Activated CD4-positive, CD25-positive, alpha-beta regulatory T cell treated with anti-CD3 and anti-CD28 coated beads, Interleukin-2, amount 50 U/mL, for 24 hours (primary cell): ENCODE data around the gene PAX7.
"Not testable (repeated sequence)": the region's sequence is repeated elsewhere in the genome, so short reads cannot be mapped to it uniquely, and the experiment has no call there.

Source experiments
- ATAC-seq, 2 donors: fragments of 150-1000 bp; cut with Tn5 transposase; one replicate each; pipeline ENCODE4 v1.10.0; 2021; ENCODE audit warnings: mild to moderate bottlenecking in 1 of 2, moderate library complexity in 1 of 2

Gene PAX7

DNA sequence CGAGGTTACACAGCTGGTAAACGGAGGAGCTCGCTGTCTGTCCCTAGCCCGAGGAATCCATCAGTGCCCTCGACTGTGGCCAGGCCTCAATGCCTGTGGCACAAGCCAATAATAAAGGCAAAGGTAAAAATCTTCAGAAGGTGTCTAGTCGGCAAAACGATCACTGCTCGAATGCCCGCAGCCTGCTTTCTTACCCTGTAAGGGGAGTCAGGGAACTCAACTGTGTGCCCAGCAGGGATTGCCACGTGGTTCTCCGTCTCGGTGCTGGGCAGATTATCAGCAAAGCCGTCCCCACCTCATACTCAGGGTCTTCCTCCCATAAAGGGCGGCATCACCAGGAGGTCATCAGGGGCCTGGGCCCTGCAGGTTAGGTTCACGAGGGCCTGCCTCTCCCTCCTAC, 103.4 kb downstream of the PAX7 start:
- no peak for ATAC-seq

DNA sequence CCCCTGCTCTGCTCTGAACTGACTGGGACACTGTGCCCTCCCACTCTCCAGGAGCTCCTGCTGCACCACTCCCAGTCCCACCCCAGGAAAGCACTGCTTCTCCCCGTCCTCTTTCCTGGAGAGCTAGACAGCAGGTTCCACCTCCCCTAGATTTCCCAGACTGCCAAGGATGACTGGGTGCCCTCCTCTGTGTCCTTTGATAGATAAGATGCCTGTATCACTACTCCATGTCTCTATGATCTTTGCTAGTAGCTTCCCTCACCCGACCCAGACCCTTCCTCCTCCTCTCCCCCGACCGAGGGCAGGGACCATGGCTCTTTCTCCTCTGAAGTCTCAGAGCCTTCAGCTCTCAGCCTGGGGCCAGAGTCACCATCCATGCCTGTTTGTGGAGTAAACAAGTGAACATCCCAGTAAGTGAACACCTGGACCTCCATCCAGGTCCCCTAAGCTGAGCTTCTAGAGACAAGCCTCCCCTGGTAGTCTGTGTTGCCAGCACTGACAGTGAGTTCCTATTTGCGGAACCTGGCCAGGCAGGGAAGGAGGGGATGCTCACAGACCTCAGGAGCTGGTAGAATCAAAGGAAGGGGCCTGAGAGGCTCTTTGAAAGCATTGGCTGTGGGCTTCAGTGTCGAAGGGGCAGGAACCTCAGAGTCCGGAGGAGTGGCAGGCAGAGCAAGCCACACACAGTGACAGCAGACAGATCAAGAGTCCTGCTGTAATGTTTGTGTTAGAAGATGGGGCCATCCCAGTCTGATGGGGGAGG, 104.0 kb downstream of the PAX7 start:
- ATAC-seq: no peak

DNA sequence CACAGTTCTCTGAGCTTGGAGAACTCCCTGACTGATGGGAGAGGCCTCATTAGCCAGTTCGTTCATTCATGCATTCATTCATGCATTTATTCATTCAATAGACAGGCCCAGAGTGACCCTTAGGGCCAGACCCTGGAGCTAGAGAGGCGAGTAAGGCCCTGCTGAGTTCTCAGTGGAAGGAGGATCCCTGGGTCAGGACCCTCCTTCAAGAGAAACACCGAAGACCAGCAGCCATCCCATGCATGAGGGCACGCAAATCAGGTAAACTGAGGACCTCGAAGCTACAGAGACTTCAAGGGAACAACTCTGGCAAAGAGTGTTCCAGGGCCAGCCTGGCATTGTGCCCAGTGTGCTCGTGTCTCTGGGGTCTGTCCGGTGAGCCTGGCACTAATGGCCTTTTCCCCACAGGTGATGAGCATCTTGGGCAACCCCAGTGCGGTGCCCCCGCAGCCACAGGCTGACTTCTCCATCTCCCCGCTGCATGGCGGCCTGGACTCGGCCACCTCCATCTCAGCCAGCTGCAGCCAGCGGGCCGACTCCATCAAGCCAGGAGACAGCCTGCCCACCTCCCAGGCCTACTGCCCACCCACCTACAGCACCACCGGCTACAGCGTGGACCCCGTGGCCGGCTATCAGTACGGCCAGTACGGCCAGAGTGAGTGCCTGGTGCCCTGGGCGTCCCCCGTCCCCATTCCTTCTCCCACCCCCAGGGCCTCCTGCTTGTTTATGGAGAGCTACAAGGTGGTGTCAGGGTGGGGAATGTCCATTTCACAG, 104.8 kb downstream of the PAX7 start:
- no peak for ATAC-seq

DNA sequence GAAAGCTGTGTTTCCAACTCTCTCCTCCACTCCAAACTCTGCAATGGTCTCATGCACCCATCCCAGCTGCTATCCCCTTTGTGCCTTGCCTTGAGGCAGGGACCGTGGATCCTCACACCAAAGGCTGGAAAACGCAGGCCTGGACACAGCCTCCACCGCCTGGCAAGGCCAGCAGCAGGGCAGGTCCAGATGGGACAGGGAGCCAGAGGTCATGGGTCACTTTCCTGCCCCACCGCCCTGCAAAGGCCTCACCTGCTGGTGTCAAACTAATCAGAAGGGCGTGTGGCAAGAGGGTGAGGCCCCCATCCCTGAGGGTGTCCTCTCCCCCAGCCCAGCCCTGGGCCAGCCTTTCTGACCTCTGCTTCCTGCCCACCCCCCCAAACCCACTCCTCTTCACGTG, 106.3 kb downstream of the PAX7 start:
- no peak for ATAC-seq

DNA sequence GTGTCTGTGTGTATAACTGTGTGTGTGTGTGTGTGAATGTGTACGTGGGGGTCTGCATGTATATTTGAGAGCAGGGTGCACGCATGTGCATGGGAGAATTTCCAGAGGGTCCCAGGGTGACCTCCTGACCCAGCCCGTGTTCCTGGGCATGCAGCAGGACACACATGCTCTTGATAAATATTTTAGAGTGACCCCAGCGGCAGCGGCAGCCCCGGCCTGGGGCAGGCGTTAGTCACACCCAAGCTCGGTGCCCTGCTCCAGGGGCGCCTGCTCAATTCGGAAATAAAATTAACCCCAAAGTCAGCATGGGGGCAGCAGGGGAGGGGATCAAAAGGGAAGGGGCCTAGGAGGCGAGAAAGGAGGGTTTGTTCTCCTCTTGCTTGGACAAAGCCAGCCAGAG, 107.5 kb downstream of the PAX7 start:
- no peak for ATAC-seq

DNA sequence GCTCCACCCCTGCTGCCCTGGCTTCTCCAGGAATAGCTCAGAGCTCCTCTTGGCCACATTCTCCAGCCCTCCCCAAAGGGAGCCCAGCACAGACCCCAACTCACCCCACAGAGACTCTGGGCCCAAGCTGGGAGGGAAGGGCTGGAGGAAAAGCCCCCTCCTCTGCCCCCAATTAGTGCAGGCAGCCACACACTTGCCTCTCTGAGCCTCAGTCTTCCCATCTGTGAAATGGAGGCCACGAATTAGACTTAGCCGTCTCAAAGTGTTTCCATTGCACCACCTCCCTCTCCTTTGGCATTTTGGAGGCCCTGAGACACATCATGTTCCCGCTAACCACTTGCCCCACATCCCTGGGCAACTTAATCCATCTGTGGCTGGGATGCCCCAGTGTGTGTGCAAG, 108.0 kb downstream of the PAX7 start:
- no peak for ATAC-seq

DNA sequence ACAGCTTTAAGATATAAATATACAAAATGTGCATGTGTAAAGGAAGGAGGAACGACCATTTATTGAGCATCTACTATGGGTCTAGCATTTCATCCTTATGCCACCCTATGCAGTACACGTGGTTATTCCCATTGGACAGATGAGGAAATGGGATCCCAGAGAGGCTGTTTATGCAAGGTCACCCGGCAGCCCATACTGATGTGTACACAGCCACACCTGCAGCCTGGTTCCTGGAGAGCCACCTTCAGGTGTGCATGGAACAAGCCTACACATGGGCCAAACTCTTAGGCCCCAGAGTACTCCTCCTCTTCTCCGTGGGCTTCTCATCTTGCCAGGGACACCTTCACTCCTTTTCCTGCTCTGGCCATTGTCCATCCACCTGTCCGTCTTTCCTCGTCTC, 108.8 kb downstream of the PAX7 start:
- ATAC-seq: no peak

DNA sequence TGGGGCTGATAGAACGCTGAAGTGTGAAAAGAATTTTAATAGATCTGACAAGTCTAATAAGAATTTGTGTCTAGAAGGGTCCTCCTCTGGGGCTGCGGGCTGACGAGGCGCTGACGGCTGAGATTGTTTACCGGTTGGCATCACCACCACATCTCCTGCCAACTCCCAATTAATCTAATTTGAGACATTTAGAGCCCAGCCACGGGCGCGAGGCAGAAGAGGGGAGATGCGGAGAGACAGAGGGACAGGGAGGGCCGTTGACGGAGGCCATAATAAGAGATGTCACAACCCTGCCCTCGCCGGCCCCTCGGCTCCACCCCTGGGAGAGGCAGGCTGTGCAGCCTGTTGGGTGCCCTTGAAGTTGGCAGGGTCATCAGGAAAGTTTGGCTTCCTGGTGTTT, 109.3 kb downstream of the PAX7 start:
- ATAC-seq: no peak

DNA sequence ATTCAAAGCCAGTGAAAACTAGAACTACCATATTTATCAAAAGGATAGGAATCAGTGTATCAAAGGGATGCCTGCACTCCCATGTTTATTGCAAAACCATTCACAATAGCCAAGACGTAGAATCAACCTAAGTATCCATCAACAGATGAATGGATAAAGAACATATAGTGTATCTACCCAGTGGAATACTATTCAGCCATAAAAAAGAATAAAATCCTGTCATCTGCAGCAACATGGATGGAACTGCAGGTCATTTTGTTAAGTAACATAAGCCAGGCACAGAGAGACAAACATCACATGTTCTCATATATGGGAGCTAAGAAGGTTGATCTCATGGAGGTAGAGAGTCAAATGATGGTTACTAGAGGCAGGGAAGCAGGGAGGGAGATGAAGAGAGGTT, 110.0 kb downstream of the PAX7 start:
- ATAC-seq: no peak

DNA sequence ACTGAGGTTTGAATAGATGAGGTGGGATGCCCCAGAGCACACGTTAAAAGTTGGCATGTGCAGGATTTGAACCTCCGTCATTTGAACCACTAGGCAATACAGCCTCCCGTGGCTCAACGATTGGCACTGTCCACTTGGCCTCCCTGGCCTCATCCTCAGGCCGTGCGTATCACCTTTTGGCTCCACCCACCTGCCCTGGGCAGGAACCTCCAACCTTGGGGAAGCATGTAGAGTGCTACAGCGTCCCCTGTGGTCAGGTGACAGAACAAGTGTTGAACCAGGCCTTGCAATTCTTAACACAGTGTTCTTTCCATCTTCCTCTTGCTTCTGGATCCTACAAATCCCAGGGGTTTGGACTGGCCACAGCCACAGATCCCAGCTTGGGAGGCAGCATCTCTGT, 112.6 kb downstream of the PAX7 start:
- ATAC-seq: no peak

DNA sequence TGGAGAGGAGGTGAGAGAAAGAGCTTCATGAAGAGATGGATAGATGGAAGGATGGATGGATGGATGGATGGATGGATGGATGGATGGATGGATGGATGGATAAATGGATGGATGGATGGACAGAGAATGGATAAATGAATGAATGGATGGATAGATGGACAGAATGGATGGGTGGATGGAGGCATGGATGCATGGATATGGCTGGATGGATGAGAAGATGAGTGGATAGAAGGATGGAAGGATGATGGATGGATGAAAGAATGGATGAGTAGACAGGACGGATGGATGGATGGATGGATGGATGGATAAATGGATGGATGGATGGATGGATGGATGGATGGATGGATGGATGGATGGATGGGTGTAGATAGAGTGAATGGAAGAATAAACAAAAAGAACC, 113.7 kb downstream of the PAX7 start:
- not testable (repeated sequence) for ATAC-seq

DNA sequence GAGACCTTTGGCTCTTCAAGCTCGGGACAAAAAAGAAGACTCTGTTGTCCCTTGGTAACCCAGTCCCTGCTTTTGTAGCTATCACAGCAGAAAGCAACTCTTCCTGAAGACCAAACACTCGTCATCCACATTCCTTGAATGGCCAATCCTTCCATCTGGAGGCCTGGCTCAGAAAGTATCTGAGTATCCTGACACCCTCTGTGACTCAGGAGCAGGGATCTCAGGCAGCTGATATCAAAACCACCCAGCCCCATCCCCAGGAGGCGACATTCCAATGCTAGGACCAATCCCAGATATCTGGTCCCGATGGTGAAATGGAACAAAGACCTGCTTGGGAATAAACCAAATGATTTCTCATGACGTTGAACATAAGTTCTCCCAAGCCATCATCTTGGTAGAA, 116.3 kb downstream of the PAX7 start:
- ATAC-seq: no peak

DNA sequence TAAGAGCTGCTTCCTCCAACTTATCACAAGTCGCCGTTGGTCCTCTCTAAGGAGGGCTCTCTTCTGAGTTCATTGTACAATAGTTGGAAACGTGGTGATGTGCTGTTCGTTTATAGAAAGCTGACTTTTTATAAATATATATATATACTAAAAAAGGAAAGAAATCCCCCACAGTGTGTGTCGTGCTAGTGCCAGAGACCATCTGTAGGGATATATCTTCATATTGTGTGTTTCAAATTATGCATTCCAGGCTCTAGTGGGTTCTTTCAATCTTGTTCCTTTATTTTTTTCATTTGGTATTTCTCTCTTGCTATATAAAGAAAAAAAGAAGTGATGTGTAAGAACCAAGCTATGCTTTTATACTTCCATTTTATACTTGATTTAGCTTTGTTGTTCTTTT, 117.0 kb downstream of the PAX7 start:
- ATAC-seq: no peak

DNA sequence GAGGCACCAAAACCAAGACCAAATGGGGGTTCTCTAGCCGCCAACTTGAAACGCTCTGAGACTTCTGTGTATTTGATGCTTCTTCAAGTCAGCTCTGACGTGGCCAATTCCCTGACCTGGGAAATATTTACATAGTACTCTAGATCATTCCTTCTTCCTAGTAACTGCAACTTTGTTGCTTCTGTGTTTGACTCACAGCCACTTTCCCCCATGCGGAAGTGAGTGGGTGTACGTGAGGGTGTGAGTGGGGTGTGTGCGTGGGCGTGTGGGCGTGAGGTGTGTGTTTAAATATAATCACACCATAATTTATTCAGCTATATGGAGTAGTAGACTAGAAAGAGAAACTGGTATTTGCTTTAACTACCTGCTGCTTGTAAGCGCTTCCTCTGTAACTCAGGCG, 117.8 kb downstream of the PAX7 start:
- ATAC-seq: no peak

DNA sequence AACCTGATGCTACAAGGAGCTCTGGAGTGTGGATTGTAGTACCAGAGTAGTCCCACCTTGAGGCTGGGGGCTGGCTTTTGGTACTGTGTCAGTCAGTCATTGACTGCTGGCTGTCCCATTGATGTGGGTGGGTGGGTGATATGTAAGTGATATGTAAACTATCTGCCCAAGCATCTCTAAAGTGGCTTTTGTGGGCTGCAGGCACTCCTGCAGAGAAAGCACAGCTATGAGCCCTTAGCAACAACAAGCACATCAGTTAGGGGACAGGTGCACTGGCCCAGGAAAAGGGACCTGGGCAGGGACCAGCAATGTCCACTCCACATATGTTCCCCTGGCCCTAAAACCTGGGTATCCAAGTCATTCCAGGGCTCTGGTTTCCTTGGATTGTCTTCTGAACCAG, 118.9 kb downstream of the PAX7 start:
- no peak for ATAC-seq

DNA sequence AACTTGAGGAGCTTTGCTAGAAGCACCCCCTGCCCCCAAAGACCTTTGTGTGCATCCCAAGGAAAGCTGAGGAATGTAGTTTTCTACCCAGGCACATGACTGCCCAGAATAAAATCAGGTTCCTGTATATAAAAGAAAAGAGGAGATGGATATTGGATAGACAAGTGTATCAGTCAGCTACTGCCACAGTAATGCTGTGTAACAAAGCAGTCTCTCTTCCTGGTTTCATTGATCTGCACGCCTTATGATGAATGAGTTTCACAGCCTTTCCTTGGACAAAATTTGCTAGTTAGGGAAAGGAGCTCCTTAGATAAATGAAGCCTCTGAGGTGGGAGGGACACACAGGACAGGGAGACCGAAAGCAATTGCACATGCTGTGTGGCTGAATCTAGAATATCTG, 120.0 kb downstream of the PAX7 start:
- ATAC-seq: no peak

DNA sequence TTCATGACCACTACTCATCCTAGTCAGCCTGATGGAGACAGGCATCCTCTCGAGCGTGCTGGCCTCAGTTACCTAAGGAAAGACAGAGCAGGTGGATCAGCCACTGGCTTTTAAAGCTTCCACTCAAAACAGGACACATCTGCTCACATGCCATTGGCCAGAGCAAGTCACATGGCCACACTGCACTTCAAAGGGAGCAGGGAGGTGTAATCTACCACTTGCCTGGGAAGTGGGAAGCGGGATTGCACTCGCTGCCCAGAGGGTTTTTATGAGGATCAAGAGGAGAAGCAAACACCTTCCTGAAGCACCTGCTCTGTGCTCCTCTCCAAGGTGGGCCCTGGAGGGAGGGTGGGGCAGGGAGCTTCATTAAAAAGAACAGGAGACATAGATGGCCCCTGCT, 120.8 kb downstream of the PAX7 start:
- no peak for ATAC-seq

DNA sequence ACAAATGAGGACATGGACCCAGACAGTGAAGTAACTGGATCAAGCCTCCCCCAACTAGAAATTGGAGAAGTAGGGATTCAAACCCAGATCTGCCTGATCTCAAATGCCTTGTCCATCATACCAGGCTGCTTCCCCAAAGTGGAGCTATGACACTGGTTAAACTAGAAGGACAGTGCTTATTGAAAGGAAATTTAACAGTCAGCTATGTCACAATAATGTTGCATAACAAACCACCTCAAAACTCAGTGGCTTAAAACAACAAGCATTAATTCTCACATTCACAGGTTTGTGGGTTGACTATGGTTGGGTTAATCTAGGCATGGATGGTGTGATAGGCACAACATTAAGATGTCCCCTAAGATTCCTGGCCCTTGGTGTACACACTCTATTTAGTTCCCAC, 121.8 kb downstream of the PAX7 start:
- ATAC-seq: no peak

DNA sequence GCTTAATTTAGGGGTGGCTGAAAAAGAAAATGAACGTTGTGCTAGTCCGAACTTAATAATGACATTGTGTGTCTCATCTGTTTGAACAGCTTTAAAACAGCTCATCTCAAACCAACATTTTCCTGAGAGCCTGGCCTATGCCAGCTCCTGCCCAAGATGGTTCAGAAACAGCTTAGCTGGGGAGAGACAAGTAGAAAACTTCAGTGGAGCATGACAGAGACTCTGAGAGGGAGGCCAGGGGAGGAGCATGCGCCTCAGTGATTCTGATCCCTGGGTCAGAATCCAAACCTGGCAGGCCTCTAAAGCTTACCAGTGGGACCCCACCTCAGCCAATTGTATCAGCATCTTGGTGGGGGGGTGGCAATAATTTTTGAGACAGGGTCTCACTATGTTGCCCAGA, 129.5 kb downstream of the PAX7 start:
- no peak for ATAC-seq

DNA sequence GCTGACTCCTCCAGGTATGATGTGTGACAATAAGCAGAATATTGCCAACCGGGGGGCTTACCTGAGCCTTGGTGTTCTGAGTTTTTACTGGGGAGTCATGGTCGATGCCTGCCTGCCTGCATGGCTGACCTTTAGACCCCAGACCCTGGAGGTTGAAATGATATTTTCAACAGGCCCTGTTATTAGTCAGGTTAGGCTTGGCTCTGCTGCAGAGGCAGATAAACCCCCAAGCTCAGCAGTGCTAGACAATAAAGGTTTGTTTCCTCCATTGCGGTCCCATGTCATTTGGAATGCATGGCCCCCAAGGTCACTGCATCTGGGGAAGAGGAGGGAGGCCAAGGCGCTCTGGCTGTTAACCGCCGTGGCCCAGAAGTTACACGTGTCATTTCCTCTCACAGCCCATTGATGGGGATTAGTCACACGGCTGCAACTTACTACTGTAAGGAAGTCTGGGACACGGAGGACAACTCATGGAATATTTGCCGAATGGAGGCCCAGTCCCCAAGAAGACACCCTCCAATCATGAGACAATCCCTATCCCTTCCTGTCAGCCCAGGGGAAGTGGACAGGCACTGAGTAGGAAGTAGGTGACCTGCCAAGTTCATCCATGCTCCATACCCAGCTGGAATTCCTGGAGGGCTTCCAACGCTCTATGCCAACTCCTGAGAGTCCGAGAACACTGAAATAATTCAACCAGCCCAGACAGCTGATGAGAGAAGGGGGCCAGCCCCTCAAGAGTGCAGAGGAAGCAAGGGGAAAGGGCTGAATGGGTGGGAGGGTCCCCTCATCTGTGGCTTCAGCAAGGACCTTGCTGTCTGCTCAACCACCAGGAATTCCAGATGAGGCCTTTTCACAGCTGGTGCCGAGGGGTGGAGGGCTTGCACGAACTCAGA, 131.5 kb downstream of the PAX7 start:
- no peak for ATAC-seq

DNA sequence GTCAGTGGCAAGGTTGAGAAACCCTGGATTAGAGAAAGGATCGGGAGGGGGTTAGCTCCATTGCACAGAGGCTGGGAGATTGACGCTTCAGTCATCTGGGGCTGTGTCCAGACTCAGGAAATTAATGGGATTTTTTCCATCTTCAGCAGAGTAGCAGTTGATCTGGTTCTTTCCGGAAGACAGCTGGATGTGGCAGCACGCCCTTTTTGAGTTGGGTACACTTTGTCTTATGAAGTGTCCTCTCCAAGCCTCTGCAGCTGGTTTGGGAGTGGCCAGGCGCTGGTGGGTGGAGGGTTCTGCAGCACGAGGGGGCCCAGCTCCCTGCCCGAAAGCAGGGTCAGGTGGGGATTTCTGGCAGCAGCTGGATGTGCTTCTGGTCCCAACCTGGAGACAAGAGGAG, 133.7 kb downstream of the PAX7 start:
- no peak for ATAC-seq

DNA sequence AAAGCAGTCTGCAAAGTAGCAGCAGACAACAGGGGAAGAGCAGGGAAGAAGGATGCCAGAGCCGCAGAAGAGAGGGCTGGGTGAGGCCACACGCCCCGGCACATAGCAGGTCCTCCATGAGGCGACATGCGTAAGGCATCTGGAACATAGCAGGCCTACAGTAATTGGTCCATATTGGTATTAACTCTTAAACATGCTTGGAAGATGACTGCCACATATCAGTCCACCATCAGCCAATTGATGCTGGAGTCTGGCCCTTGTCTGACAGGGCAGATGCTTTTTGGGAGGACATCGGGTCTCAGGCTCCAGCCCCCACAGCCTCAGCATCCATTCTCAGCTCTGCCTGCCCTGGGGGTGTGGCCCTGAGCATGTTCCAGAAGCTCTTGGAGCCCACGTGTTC, 135.1 kb downstream of the PAX7 start:
- ATAC-seq: no peak

DNA sequence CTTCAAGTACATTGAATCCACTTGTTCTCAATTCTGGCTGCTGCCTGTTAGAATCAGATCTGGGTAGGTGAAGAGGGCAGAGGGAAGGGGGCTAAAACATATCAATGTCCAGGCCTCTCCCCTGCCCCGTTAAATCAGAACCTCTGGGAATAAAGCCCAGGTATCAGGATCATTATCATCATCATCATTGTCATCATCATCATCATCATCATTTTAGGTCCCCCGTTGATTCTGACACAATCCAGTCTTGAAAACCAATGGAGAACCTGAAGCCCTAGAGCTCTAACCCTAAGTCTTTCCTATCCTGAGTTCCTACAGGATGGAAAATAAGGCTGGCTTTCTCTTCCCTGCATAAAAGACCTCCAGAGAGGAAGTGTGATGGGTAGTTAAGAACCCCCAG, 135.7 kb downstream of the PAX7 start:
- no peak for ATAC-seq

DNA sequence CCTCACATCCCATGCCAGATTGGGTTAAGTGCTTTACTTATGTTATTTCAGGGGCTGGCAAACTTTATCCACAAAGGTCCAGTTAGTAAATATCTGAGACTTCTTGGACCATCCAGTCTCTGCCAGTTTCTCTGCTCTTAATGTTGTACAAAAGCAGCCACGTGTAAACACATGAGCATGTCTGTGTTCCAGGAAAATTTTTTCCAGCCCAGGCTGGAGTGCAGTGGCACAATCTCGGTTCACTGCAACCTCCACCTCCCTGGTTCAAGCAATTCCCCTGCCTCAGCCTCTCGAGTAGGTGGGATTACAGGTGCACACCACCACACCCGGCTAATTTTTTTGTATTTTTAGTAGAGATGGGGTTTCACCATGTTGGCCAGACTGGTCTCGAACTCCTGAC, 136.9 kb downstream of the PAX7 start:
- ATAC-seq: not testable (repeated sequence)
